GM12872 (cell line): Measurements from ENCODE around the gene PREX1.

Experiments
- TF ChIP-seq, protein P1 (sequence below): IDR thresholded peaks from 3 replicates; pipeline ENCODE4 v1.5.1; 2011; ENCODE audit warnings: low read depth, mild to moderate bottlenecking, low read length, moderate library complexity; ENCODE audit not compliant: insufficient read depth

The PREX1 gene

DNA sequence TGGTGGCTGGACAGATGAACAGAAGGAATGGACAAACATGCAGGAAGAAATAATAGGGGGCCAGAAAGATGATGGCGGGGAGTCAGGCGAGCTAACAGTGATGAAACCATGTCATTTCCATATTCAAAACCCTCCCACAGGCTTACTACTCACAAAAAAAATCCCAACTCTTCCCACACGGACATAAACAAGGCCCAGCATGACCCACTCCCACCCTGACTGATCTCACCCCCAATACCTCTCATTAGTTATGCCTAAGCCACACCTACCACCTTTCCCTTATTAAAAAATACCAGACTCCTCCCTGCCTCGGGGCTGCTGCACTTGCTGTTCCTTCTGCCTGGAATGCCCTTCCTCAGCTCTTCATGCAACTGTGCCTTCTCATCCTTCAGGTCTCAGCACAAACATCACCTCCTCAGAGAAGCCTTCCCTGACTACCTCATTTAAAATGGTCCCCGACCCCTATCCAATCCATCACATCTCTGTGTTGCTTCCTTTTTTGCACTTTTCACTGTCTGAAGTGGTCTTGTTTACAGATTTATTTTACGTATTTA lies 145.8 kb downstream of the PREX1 start:
- TF ChIP-seq, protein P1, sequence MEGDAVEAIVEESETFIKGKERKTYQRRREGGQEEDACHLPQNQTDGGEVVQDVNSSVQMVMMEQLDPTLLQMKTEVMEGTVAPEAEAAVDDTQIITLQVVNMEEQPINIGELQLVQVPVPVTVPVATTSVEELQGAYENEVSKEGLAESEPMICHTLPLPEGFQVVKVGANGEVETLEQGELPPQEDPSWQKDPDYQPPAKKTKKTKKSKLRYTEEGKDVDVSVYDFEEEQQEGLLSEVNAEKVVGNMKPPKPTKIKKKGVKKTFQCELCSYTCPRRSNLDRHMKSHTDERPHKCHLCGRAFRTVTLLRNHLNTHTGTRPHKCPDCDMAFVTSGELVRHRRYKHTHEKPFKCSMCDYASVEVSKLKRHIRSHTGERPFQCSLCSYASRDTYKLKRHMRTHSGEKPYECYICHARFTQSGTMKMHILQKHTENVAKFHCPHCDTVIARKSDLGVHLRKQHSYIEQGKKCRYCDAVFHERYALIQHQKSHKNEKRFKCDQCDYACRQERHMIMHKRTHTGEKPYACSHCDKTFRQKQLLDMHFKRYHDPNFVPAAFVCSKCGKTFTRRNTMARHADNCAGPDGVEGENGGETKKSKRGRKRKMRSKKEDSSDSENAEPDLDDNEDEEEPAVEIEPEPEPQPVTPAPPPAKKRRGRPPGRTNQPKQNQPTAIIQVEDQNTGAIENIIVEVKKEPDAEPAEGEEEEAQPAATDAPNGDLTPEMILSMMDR, result no peak

DNA sequence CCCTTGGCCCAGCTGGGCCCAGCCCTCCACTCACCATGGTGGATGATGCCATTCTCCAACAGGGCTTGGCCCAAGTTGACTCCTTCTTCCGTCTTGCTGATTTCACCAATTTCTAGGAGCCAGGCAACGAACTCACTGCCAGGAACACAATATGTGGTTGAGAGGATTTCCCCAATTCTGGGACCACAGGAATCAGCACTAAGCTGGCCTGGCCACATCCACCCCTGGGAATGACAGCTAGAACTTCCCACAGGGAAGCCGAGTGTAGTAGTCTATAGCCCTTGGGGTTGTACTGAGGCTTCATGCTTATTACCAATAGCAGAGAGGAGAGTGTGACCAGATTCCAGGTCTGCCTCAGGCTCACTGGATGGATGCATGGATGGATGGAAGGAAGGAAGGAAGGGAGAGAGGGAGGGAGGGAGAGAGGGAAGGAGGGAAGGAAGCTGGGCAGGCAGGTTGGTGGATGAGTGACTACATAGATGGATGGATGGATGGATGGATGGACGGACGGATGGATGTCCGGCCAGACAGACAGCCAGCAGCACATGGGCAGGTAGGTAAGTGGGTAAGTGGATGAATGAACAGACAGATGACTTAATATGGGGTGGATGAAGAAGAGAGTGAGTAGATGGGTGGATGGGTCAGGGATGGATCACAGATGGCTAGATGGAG lies 146.5 kb downstream of the PREX1 start:
- TF ChIP-seq, protein P1, result no peak

DNA sequence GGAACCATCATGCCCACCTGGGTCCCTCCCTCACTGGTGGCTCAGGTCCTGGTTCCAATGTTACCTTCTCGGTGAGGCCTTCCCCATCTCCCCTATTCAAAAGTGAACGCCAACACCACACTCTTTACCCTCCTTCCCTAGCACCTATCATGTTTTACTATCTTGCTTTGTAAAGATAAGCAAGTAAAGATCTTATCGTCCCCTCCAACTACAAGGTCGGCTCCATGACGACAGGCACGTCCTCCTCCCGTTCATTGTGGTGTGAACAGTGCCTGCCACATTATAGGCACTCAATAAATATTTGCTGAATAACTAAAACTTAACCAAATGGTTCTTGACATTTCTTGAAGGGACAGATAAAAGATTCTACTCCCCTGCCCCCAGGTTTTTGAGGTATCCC lies 147.1 kb downstream of the PREX1 start:
- TF ChIP-seq, protein P1, result no peak

DNA sequence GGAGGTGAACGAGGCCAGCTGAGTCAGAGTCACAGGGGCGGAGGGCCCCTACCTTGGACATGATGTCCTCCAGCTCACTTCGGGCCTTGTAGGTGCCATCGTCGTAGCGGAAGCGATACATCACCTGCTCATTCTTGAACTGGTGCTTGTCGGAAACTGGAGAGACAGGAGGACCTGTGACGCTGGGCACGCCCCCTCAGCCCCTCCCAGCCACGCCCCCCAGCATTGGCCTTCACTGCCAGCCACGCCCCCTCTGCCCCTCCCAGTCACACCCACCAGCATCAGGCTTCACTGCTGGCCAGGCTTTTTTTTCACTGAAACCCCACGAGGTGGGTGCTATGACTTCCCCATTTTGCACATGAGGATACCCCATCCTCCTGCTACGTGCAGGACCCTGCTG lies 148.2 kb downstream of the PREX1 start:
- TF ChIP-seq, protein P1, result no peak

DNA sequence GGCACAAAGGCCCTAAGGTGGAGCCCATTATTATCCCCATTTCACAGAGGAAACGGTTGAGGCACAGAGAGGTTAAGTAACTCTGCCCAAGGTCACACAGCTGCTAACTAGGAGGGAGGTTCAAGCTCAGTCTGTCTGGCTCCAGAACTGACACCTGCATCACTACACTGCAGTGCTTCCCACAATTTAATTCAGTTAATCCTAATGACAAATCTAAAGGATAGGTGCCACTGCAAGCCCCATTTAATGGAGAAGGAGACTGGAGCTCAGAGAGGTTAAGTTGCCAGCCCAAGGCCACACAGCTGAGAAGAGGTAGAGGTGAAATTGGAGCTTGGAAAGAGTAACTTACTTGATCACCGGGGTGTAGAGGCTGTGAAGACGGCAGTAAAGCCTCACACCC lies 148.8 kb downstream of the PREX1 start:
- TF ChIP-seq, protein P1, result no peak

DNA sequence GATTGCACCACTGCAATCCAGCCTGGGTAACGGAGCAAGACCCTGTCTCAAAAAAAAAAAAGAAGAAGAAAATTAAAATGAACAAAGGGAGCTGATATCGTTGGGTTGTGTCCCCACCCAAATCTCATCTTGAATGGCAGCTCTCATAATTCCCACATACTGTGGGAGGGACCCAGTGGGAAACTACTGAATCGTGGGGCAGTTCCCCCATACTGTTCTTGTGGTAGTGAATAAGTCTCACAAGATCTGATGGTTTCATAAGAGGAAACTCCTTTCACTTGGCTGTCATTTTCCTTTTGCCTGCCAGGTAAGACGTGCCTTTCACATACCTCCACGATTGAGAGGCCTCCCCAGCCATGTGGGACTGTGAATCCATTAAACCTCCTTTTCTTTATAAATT lies 149.4 kb downstream of the PREX1 start:
- TF ChIP-seq, protein P1, result no peak

DNA sequence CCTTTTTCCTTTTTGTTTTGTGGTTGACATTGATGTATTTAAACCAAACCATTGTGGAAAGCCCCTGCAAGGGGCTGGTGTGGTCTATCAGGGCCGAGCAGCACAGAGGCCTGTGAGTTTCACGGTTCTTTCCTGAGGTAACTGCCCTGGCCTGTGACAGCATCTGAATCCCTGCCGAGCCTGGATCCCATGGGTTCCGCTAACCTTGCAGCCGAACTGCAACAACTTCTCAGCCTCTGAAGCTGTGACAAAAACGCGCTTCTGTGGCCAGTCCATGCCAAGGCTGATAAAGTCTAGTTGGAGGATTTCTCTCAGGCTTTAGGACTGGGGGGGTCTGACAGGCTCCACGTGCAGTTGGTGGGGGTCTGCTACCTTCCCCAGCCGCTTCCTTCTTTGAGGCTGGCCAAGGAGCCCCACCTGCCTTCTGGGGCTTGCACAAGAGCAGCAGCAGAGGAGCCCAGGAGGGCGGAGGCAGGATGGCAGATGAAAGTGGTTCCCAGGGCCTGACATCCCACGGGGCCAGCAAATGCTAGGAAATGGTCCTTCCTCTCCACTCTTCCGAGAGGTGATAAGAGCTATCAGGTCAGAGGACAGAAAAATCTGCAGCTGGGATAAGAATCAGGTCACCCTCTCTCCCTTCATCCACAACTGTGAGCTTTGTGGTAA lies 150.9 kb downstream of the PREX1 start:
- TF ChIP-seq, protein P1, result no peak
